Measurements from ENCODE around the gene HMSD.
"Not testable (repeated sequence)": the region's sequence is repeated elsewhere in the genome, so short reads cannot be mapped to it uniquely, and the experiment has no call there.

Gene HMSD, protein sequence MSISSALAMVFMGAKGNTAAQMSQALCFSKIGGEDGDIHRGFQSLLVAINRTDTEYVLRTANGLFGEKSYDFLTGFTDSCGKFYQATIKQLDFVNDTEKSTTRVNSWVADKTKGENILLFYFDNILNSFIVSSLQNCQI

DNA sequence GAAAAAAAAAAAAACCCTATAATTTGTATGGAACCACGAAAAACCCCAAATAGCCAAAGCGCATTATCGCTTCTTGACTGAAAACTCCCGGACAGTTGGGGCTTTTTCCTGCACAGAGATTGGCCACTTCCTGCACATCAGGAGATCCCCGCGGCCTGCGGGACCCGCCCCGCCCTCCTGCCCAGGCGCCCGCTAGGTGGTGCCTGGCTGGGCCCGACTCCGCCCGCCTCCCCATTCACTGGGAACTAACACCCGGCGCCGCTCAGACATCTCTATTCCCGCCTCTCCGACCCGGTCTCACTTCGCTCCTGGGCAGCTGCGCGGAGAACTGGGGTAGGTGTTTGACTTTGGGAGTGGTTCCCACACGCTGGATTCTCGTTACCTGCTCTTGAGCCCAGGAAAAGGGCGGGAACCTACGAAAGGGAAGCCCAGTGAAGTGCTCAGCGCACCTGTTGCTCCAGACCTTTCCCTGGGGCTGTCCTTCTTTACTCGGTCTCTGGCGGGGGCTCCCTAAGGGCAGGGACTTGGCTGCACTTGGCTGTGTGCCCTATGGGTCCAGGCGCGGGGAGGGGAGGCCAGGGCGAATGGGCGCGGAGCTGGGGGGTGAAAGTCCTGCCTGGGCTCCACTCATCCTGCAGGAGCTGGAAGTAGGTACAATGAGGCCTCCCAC lies at the start of gene HMSD:
HMSD (plus strand) TSS at position 234 of the 670 bp plus-strand sequence. CDS start 4,155 bp downstream, outside the sequence.
- DNase-seq, result peak; percentile 96

DNA sequence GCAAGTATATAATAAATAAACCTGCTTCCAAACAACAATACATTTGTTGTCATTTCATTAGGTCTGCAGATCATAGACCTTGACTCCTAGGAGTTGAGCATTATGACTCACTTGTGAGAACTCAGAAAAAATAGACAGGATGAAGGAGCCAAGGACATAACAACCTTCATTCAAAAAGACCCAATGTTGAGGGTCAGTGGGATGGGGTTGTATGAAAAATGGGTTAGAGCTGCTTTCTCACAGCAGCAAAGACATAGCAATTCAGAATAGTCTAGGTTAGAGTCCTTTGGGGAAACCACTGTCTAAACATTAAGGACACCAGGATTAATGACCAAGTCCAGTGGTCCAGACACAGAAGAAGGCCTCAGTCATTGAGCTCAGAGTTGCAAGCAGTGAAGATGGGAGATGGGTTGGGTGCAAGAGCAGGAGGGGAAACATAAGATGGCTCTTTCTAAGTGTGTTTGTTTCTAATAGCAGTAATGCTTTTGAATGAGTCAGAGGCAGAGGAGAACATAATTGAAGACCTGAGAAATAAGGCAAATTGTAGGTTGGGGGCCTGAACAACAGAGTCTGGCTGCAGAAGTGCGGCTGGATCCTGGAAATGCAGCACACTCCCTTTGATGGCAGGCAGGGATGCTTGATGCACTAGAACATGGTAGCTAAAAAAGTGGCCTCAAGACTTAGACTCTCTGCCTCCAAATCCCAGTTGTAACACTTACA lies 45.1 kb upstream of the HMSD start:
- DNase-seq, result no peak

DNA sequence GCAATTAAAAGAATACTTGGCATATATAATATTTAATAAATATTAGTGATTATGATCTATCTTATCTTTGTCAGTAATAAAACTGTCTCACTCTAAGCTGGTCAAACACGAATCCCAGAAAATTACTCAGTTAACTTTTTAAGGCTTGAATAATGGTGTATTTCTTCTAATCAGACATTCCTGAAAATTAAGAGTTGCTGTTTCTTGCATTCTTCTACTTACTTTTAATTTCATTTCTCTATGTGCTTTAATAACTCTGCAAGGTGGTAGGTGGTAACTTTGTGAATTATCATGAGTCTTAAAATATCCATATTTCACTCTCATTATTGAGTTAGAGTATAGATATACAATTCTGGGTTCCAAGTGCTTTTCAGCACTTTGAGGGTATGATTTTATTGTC lies 44.4 kb upstream of the HMSD start:
- DNase-seq, result no peak

DNA sequence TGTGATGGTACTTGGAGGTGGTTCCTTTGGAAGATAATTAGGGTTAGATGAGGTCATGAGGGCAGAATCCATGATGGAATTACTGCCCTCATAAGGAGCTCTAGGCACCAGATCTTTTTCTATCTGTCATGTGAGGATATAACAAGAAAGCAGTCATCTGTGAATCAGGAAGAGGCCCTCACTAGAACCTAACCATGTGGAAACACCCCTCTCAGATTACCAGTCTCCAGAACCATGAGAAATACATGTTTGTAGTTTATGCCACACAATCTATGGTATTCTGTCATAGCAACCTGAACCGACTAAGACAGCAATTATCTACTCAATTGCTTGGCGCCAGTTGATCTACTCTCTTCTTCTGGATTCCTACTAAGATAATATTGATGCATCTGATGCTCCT lies 43.7 kb upstream of the HMSD start:
- DNase-seq, result no peak

GRCh38 chr18:63906056-63906455 lies 43.0 kb upstream of the HMSD start:
- no peak for DNase-seq

DNA sequence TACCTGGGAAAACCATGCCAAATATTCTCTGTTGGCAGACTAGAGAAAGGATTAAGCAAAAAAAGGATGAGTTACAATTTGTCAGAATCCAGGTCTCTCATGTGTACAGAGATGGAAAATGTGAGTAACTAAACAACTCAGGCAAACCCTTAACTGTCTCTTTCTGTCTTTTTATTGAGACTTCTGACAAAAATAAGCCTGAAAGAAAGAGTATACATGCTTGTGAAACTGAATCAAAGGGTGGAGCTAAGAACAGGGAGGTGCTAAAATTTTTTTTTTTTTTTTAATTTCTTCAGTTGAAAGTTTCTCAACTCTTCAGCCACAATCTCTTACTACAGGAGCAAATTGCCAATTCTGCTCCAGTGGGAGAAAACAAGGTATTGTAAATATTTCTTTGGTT lies 41.4 kb upstream of the HMSD start, which contains the start of gene SERPINB10:
SERPINB10 (plus strand) TSS at position 295 of the 400 bp plus-strand sequence. CDS start 7,553 bp downstream, outside the sequence.
- DNase-seq, result no peak

DNA sequence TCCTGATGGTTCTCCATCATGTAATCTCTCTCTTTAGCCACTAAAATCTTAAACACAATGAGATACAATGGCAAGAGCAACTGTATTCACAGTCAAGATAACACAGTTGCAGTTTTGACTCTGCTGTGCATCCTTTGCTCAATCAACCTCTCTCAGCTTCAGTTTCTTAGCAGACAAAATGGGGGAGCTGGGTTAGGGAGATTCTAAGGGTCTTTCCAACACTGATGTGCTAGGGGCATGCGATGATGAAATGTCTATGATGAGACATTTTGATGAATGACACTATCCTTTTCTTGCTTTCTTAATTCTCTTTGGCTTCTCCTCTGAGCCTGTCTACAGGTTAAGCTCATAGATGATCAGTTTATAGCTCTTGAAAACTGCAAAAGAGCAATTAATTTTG lies 40.2 kb upstream of the HMSD start:
- no peak for DNase-seq

DNA sequence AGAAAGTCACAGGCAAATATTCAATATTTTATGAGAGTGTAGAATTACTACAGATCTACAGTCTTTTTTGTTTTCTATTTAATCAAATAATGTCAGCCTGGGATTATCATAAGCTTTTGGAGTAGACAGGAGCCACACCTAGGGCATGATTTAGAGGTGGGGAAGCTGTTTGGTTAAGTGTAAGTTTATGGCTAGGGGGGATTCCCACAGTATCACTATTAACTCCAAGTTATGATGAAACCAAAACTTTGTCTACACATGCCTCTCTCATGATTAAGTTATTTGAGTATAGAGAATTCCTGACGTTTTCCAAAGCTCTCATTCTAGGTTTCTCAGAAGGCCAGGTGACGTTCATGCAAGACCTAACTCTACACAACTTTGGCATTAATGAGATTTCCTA lies 39.2 kb upstream of the HMSD start:
- DNase-seq, result no peak

- no peak for DNase-seq
These were observed 31.3 kb upstream of the HMSD start for GRCh38 chr18:63917817-63918216.

- no peak for DNase-seq
These were observed 27.1 kb upstream of the HMSD start for GRCh38 chr18:63922049-63922448.

DNA sequence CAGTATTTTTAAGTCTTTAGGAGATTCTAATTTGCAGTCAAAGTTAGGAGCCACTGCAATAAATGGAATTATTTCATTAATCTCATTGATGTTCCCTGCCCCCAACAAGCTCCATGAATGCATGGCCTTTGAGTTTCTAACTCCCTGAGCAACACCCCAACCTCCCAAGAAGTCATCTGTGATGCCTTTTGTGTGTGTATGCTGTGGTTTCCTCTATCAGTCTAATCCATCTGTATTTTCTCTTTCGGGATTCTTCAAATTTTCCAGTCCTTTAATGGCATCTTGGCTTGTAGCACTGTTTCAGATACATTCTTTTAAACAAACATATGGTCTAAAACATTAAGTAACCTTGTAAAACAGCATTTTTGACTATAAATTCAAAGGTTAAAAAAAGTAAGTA lies 24.6 kb upstream of the HMSD start:
- DNase-seq, result no peak

DNA sequence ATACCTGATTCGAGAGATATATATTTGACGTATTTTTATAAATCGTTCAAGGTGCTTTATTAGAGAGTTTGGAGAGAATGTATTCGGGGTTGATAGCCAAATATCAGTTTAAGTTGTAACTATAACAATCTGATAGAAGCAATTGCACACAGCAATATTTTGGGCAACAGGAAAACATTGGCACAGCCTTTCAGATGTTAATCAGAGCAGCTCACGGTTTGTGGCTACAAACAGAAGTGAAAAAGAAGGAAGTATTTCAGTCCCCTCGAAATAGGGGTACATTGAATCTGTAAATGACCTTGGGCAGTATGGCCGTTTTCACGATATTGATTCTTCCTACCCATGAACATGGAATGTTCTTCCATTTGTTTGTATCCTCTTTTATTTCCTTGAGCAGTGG lies 20.8 kb upstream of the HMSD start:
- no peak for DNase-seq

- DNase-seq, result not testable (repeated sequence)
These were observed 19.7 kb upstream of the HMSD start for GRCh38 chr18:63929369-63929768.

- DNase-seq, result no peak
These were observed 18.2 kb upstream of the HMSD start for GRCh38 chr18:63930773-63931354.

GRCh38 chr18:63936156-63936931 lies 12.8 kb upstream of the HMSD start:
- peak; percentile 95 for DNase-seq

GRCh38 chr18:63936932-63937393 lies 12.1 kb upstream of the HMSD start:
- no peak for DNase-seq

GRCh38 chr18:63940008-63940407 lies 9.1 kb upstream of the HMSD start:
- DNase-seq, result no peak

DNA sequence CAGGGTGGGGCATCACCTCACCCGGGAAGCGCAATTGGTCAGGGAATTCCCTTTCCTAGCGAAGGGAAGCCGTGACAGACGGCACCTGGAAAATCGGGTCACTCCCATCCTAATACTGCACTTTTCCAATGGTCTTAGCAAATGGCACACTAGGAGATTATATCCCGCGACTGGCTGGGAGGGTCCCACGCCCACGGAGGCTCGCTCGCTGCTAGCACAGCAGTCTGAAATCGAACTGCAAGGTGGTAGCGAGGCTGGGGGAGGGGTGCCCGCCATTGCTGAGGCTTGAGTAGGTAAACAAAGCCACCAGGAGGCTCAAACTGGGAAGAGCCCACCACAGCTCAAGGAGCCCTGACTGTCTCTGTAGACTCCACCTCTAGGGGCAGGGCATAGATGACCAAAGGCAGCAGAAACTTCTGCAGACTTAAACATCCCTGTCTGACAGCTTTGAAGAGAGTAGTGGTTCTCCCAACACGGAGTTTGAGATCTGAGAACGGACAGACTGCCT lies 8.5 kb upstream of the HMSD start:
- DNase-seq, result not testable (repeated sequence)

DNA sequence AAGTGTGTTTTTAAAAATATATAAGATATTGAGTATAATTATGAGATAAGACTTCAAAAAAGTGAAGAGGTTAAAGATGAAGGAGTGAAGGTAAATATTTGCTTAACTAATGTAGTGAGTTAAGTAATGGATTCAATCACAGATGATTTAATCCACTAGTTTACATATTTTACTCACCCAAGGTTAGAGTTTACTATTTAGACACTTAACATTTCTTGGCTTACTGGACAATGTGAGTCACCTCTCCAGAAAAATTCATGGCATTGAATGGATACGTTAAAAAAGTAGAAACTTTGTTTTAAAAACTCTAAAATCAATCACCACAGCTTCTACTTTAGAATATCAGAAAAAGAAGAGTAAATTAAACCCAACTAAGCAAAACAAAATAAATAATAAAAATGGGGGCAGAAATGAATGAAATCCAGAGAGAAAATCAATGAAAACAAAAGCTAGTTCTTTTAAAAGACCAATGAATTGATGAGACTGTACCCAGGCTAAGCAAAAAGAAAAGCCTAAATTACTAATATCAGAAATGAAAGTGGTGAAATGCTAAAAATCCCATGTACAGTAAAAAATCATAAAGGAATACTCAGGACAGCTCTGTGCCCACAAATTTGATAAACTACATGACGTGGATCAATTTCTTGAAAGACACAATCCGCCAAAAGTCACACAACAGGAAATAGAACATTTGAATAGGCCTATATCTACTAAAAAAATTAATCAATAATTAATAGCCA lies 1.9 kb upstream of the HMSD start:
- no peak for DNase-seq

DNA sequence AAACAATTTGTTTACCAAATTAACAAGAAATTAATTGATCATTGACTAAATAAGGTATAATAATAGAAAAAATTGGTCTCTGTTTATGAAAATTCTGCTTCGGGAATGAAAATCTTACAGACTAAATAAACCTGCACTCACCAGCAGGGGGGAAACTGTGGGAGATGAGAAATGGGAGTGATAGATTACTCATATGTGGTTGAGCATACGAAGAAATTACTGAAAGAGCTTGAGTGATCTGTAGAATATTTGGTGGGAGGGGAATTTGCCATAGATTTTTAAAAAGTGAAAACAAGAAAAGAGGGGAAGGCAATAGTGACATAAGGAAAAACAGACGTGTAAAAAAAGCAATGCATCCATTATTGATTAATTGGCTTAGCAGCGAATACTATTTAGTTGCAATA lies 2.2 kb downstream of the HMSD start:
- peak; percentile 23 for DNase-seq

GRCh38 chr18:63953811-63954210 lies 4.7 kb downstream of the HMSD start:
- DNase-seq, result peak; percentile 42

GRCh38 chr18:63956755-63957154 lies 7.7 kb downstream of the HMSD start:
- DNase-seq, result peak; percentile 35

All from NCI-H69 (cell line).